GM19463 (cell line): Measurements from ENCODE around the gene HTR3B.
A peak's percentile ranks its signal among the peaks of the same experiment; 100 is the strongest.
"Not testable (repeated sequence)": the region's sequence is repeated elsewhere in the genome, so short reads cannot be mapped to it uniquely, and the experiment has no call there.

Experiments
- ATAC-seq: cut with Tn5 transposase; IDR thresholded peaks from one replicate; pipeline ENCODE4 v1.9.1; 2021; ENCODE audit warnings: mild to moderate bottlenecking, moderate library complexity; ENCODE audit not compliant: unreplicated experiment

The HTR3B gene

GRCh38 chr11:113881856-113882255, 22.7 kb upstream of the HTR3B start:
- no peak for ATAC-seq

GRCh38 chr11:113884361-113884836, 20.2 kb upstream of the HTR3B start:
- no peak for ATAC-seq

GRCh38 chr11:113885897-113886296, 18.7 kb upstream of the HTR3B start:
- no peak for ATAC-seq

- ATAC-seq, result no peak
Observed at GRCh38 chr11:113888848-113889247, 15.7 kb upstream of the HTR3B start.

- peak; percentile 54 for ATAC-seq
Observed at GRCh38 chr11:113894421-113894996, 10.1 kb upstream of the HTR3B start.

- ATAC-seq, result no peak
Observed at GRCh38 chr11:113895367-113896155, 9.0 kb upstream of the HTR3B start.

GRCh38 chr11:113896156-113896879, 8.3 kb upstream of the HTR3B start:
- no peak for ATAC-seq

GRCh38 chr11:113901141-113901540, 3.5 kb upstream of the HTR3B start:
- no peak for ATAC-seq

- ATAC-seq, result no peak
Observed at GRCh38 chr11:113906038-113906437, 1.4 kb downstream of the HTR3B start.

GRCh38 chr11:113906516-113906915, 1.9 kb downstream of the HTR3B start:
- no peak for ATAC-seq

- ATAC-seq, result no peak
Observed at GRCh38 chr11:113907152-113907551, 2.6 kb downstream of the HTR3B start.

- ATAC-seq, result no peak
Observed at GRCh38 chr11:113907681-113908080, 3.1 kb downstream of the HTR3B start.

- no peak for ATAC-seq
Observed at GRCh38 chr11:113908098-113908497, 3.5 kb downstream of the HTR3B start.

- not testable (repeated sequence) for ATAC-seq
Observed at GRCh38 chr11:113911491-113911890, 6.9 kb downstream of the HTR3B start.

GRCh38 chr11:113923572-113923971, 19.0 kb downstream of the HTR3B start:
- ATAC-seq, result no peak

- ATAC-seq, result no peak
Observed at GRCh38 chr11:113926273-113927197, 21.9 kb downstream of the HTR3B start.

- ATAC-seq, result no peak
Observed at GRCh38 chr11:113928311-113928710, 23.7 kb downstream of the HTR3B start.

GRCh38 chr11:113932788-113933187, 28.2 kb downstream of the HTR3B start:
- ATAC-seq, result no peak

GRCh38 chr11:113934193-113934592, 29.6 kb downstream of the HTR3B start:
- not testable (repeated sequence) for ATAC-seq

GRCh38 chr11:113934761-113935160, 30.2 kb downstream of the HTR3B start:
- no peak for ATAC-seq

- no peak for ATAC-seq
Observed at GRCh38 chr11:113935858-113936257, 31.3 kb downstream of the HTR3B start.
